ENCODE results near the gene GPR61.

The GPR61 gene

GRCh38 chr1:109534307-109534858, 5.3 kb upstream of the GPR61 start:
- TF ChIP-seq POLR2A (IDR thresholded peaks at IDR 0.05; ENCODE audit: extremely low read depth, insufficient read length), result no peak
- TF ChIP-seq CTCF (IDR thresholded peaks at IDR 0.05; ENCODE audit: low read depth, low read length), result no peak
- no peak for TF ChIP-seq MAX (IDR thresholded peaks at IDR 0.05; ENCODE audit: low read depth, low read length)
- TF ChIP-seq MYC (IDR thresholded peaks at IDR 0.05; ENCODE audit: low read depth, low read length), result no peak
- no peak for DNase-seq (ENCODE audit: low read depth)
- H3K4me3 ChIP-seq (ENCODE audit: low read depth, low read length), result no peak overlapping the region

- H3K4me3 ChIP-seq (ENCODE audit: low read depth, low read length), result no peak overlapping the region
- no peak for TF ChIP-seq POLR2A (IDR thresholded peaks at IDR 0.05; ENCODE audit: extremely low read depth, insufficient read length)
- no peak for TF ChIP-seq CTCF (IDR thresholded peaks at IDR 0.05; ENCODE audit: low read depth, low read length)
- TF ChIP-seq MYC (IDR thresholded peaks at IDR 0.05; ENCODE audit: low read depth, low read length), result no peak
- no peak for TF ChIP-seq MAX (IDR thresholded peaks at IDR 0.05; ENCODE audit: low read depth, low read length)
- DNase-seq (ENCODE audit: low read depth), result no peak
Measured at GRCh38 chr1:109535481-109535880, 4.2 kb upstream of the GPR61 start.

- no peak overlapping the region for H3K4me3 ChIP-seq (ENCODE audit: low read depth, low read length)
- DNase-seq (ENCODE audit: low read depth), result no peak
- TF ChIP-seq POLR2A (IDR thresholded peaks at IDR 0.05; ENCODE audit: extremely low read depth, insufficient read length) (no peak), MYC (IDR thresholded peaks at IDR 0.05; ENCODE audit: low read depth, low read length) (no peak), CTCF (IDR thresholded peaks at IDR 0.05; ENCODE audit: low read depth, low read length) (no peak), MAX (IDR thresholded peaks at IDR 0.05; ENCODE audit: low read depth, low read length) (no peak)
Measured at GRCh38 chr1:109535971-109536491, 3.6 kb upstream of the GPR61 start.

- no peak for DNase-seq (ENCODE audit: low read depth)
- TF ChIP-seq MAX (IDR thresholded peaks at IDR 0.05; ENCODE audit: low read depth, low read length), result no peak
- TF ChIP-seq POLR2A (IDR thresholded peaks at IDR 0.05; ENCODE audit: extremely low read depth, insufficient read length), result no peak
- TF ChIP-seq CTCF (IDR thresholded peaks at IDR 0.05; ENCODE audit: low read depth, low read length), result no peak
- H3K4me3 ChIP-seq (ENCODE audit: low read depth, low read length), result no peak overlapping the region
Measured at GRCh38 chr1:109537450-109538178, 2.1 kb upstream of the GPR61 start.

- TF ChIP-seq POLR2A (IDR thresholded peaks at IDR 0.05; ENCODE audit: extremely low read depth, insufficient read length), result no peak
- TF ChIP-seq CTCF (IDR thresholded peaks at IDR 0.05; ENCODE audit: low read depth, low read length), result no peak
- no peak for TF ChIP-seq MAX (IDR thresholded peaks at IDR 0.05; ENCODE audit: low read depth, low read length)
- no peak for TF ChIP-seq MYC (IDR thresholded peaks at IDR 0.05; ENCODE audit: low read depth, low read length)
- DNase-seq (ENCODE audit: low read depth), result no peak
- H3K4me3 ChIP-seq (ENCODE audit: low read depth, low read length), result no peak overlapping the region
Measured at GRCh38 chr1:109538827-109539555, 681 bp upstream of the GPR61 start.
